DND-41 (cell line): ENCODE measurements around the gene METTL25.

Experiments
- CTCF ChIP-seq: IDR thresholded peaks from 2 replicates; pipeline ENCODE4 v1.5.1; 2012; ENCODE audit warnings: borderline replicate concordance, low read length, moderate library complexity, mild to moderate bottlenecking; ENCODE audit not compliant: poor library complexity, severe bottlenecking; ENCODE audit errors: extremely low read depth
- EZH2 ChIP-seq: IDR thresholded peaks from 3 replicates; pipeline ENCODE4 v1.6.1; 2012; ENCODE audit warnings: borderline replicate concordance, low read depth, mild to moderate bottlenecking, moderate library complexity, low read length, inconsistent platforms; ENCODE audit not compliant: severe bottlenecking

- TF ChIP-seq CTCF, result no peak
- no peak for TF ChIP-seq EZH2
Measured at GRCh38 chr12:82366197-82366596, 7.9 kb downstream of the METTL25 start.
